Measurements from ENCODE around the gene CRYBG2. TPM values are rescaled to one million over a fixed set of nuclear protein-coding genes. Genes with fewer than 3 reads are reported as not detected.

Gene CRYBG2
- total RNA-seq, 1 experiment from 2014 or later = 21.1 TPM

DNA sequence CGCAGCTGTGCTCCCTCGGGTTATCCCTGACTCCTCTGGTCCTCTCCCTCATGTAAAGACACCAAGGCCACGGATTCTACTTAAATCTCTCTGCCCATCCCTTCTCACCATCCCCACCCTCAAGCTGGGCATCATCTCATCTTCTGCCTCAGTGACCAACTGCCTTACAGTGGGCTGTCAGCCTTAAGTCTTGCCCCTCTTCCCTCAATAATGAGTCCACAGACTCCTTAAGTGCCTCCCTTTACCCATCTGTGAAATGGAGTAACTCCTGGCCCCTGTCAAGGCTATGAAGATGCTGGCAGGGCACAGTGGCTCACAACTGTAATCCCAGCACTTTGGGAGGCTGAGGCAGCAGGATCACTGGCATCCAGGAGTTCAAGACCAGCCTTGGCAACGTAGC, 62.0 kb downstream of the CRYBG2 start:
- ChIA-PET CTCF (interaction anchor here (0.8 to 2.1 kb wide), 3 partner anchors 23 to 30 kb away, joined by 3 to 7 read pairs (median 5); partner anchors contain the start of gene CD52), POLR2A (no interaction called here)
- DNase-seq (ENCODE audit: low spot score) (no peak), ATAC-seq (no peak)
- Mint-ChIP-seq H3K4me1 (peaks cover 16% of the 10 kb centered on the region), H3K36me3 (no peaks in the 10 kb centered on the region), H3K4me3 (no peak overlapping the region), H3K27me3 (ENCODE audit: low read depth) (no peaks in the 10 kb centered on the region; the same call in 1 of the 2 replicates), H3K27ac (no peak overlapping the region), H3K9me3 (no peaks in the 10 kb centered on the region)
- no peak for TF ChIP-seq JAZF1 (CRISPR knock-in tag; IDR thresholded peaks at IDR 0.05)

DNA sequence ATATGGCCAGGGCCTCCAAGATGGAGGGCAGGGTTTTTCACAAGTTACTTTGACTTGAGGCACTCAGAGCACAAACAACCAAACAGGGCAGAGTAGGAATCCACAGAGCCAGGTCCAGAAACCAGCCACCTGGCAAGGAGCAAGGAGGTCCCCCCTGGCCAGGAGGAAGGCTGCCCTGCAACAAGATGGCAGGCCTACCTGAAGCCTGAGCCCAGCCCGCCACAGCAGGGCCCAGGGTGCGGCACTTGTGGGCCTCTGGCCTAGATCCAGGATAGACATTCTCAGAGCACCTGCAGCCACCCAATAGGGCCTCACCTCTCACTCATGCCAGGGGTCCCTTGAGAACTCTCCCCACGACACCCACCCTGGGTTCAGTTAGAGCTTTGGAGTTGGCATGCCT, 62.5 kb downstream of the CRYBG2 start:
- ChIA-PET POLR2A (interaction anchor here (1.7 kb wide), 1 partner anchor 12 kb away, joined by 6 read pairs; the partner anchor contains the start of gene SH3BGRL3), CTCF (interaction anchor here (1.7 to 2.1 kb wide), 3 partner anchors 12 to 30 kb away, joined by 7 to 14 read pairs (median 7); partner anchors contain the start of genes CD52 and SH3BGRL3)
- no peak for ATAC-seq
- H3K27ac Mint-ChIP-seq = no peak overlapping the region; the same call in 1 of the 2 replicates
- no peaks in the 10 kb centered on the region for H3K9me3 Mint-ChIP-seq
- H3K36me3 Mint-ChIP-seq = no peaks in the 10 kb centered on the region
- H3K4me1 Mint-ChIP-seq = peaks cover 16% of the 10 kb centered on the region
- no peak overlapping the region for H3K4me3 Mint-ChIP-seq
- no peaks in the 10 kb centered on the region; the same call in 1 of the 2 replicates for H3K27me3 Mint-ChIP-seq (ENCODE audit: low read depth)
- no peak for DNase-seq (ENCODE audit: low spot score)
- TF ChIP-seq, protein P1, sequence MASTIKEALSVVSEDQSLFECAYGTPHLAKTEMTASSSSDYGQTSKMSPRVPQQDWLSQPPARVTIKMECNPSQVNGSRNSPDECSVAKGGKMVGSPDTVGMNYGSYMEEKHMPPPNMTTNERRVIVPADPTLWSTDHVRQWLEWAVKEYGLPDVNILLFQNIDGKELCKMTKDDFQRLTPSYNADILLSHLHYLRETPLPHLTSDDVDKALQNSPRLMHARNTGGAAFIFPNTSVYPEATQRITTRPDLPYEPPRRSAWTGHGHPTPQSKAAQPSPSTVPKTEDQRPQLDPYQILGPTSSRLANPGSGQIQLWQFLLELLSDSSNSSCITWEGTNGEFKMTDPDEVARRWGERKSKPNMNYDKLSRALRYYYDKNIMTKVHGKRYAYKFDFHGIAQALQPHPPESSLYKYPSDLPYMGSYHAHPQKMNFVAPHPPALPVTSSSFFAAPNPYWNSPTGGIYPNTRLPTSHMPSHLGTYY (CRISPR knock-in tag; IDR thresholded peaks at IDR 0.05) = no peak
- TF ChIP-seq ETV6 (CRISPR knock-in tag; IDR thresholded peaks at IDR 0.05) (no peak), SMAD4 (CRISPR knock-in tag; IDR thresholded peaks at IDR 0.05) (no peak), NFE2L1 (CRISPR knock-in tag; IDR thresholded peaks at IDR 0.05) (no peak), JAZF1 (CRISPR knock-in tag; IDR thresholded peaks at IDR 0.05) (no peak), SOX15 (CRISPR knock-in tag; IDR thresholded peaks at IDR 0.05) (no peak), ZNF138 (CRISPR knock-in tag; conservative IDR thresholded peaks at IDR 0.05) (no peak), ZNF317 (CRISPR knock-in tag; IDR thresholded peaks at IDR 0.05; ENCODE audit: borderline replicate concordance, low read depth) (no peak), OVOL2 (CRISPR knock-in tag; IDR thresholded peaks at IDR 0.05; ENCODE audit: borderline replicate concordance) (no peak), GABPB1 (CRISPR knock-in tag; IDR thresholded peaks at IDR 0.05) (no peak), CREB1 (CRISPR knock-in tag; IDR thresholded peaks at IDR 0.05) (no peak)
- TF ChIP-seq, protein P2, sequence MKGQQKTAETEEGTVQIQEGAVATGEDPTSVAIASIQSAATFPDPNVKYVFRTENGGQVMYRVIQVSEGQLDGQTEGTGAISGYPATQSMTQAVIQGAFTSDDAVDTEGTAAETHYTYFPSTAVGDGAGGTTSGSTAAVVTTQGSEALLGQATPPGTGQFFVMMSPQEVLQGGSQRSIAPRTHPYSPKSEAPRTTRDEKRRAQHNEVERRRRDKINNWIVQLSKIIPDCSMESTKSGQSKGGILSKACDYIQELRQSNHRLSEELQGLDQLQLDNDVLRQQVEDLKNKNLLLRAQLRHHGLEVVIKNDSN (CRISPR knock-in tag; IDR thresholded peaks at IDR 0.05) = no peak
- TF ChIP-seq, protein P3, sequence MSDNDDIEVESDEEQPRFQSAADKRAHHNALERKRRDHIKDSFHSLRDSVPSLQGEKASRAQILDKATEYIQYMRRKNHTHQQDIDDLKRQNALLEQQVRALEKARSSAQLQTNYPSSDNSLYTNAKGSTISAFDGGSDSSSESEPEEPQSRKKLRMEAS (CRISPR knock-in tag; IDR thresholded peaks at IDR 0.05) = no peak
- TF ChIP-seq, protein P4, sequence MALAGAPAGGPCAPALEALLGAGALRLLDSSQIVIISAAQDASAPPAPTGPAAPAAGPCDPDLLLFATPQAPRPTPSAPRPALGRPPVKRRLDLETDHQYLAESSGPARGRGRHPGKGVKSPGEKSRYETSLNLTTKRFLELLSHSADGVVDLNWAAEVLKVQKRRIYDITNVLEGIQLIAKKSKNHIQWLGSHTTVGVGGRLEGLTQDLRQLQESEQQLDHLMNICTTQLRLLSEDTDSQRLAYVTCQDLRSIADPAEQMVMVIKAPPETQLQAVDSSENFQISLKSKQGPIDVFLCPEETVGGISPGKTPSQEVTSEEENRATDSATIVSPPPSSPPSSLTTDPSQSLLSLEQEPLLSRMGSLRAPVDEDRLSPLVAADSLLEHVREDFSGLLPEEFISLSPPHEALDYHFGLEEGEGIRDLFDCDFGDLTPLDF (CRISPR knock-in tag; IDR thresholded peaks at IDR 0.05) = no peak

DNA sequence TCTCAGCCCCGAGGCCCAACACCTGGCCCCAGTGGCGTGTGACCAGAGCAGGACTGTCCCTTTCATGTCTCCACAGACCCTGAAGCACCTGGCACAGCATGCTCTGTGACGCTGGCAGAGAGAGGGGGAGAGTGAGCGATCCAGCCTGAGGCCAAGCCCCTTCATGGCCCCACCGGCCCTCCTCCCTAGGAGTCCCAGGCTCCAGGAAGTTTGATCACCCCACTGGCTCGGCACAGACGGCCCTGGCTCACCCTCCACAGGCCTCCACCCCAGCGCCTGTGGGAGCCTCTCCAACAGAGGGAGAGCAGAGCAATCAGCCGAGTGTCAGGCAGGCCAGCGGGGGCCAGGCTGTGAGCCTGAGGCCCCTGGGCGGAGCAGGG, 63.1 kb downstream of the CRYBG2 start:
- ChIA-PET CTCF (interaction anchor here (0.6 to 2.3 kb wide), 11 partner anchors 9 to 126 kb away, joined by 3 to 14 read pairs (median 6); partner anchors contain the start of genes CATSPER4, CD52, CEP85 and SH3BGRL3), POLR2A (interaction anchor here (1.7 kb wide), 1 partner anchor 12 kb away, joined by 6 read pairs; the partner anchor contains the start of gene SH3BGRL3)
- no peaks in the 10 kb centered on the region for H3K36me3 Mint-ChIP-seq
- H3K4me1 Mint-ChIP-seq = peaks cover 16% of the 10 kb centered on the region
- H3K27ac Mint-ChIP-seq = no peak overlapping the region; the same call in 1 of the 2 replicates
- H3K9me3 Mint-ChIP-seq = no peaks in the 10 kb centered on the region
- H3K27me3 Mint-ChIP-seq (ENCODE audit: low read depth) = no peaks in the 10 kb centered on the region; the same call in 1 of the 2 replicates
- no peak overlapping the region for H3K4me3 Mint-ChIP-seq
- peak; percentile 30 for ATAC-seq
- DNase-seq (ENCODE audit: low spot score) = no peak
- TF ChIP-seq, protein P5, sequence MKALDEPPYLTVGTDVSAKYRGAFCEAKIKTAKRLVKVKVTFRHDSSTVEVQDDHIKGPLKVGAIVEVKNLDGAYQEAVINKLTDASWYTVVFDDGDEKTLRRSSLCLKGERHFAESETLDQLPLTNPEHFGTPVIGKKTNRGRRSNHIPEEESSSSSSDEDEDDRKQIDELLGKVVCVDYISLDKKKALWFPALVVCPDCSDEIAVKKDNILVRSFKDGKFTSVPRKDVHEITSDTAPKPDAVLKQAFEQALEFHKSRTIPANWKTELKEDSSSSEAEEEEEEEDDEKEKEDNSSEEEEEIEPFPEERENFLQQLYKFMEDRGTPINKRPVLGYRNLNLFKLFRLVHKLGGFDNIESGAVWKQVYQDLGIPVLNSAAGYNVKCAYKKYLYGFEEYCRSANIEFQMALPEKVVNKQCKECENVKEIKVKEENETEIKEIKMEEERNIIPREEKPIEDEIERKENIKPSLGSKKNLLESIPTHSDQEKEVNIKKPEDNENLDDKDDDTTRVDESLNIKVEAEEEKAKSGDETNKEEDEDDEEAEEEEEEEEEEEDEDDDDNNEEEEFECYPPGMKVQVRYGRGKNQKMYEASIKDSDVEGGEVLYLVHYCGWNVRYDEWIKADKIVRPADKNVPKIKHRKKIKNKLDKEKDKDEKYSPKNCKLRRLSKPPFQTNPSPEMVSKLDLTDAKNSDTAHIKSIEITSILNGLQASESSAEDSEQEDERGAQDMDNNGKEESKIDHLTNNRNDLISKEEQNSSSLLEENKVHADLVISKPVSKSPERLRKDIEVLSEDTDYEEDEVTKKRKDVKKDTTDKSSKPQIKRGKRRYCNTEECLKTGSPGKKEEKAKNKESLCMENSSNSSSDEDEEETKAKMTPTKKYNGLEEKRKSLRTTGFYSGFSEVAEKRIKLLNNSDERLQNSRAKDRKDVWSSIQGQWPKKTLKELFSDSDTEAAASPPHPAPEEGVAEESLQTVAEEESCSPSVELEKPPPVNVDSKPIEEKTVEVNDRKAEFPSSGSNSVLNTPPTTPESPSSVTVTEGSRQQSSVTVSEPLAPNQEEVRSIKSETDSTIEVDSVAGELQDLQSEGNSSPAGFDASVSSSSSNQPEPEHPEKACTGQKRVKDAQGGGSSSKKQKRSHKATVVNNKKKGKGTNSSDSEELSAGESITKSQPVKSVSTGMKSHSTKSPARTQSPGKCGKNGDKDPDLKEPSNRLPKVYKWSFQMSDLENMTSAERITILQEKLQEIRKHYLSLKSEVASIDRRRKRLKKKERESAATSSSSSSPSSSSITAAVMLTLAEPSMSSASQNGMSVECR (CRISPR knock-in tag; IDR thresholded peaks at IDR 0.05; ENCODE audit: borderline replicate concordance) = no peak
- TF ChIP-seq, protein P4 (CRISPR knock-in tag; IDR thresholded peaks at IDR 0.05) = no peak
- no peak for TF ChIP-seq ZNF219 (CRISPR knock-in tag; IDR thresholded peaks at IDR 0.05; ENCODE audit: borderline replicate concordance)
- no peak for TF ChIP-seq FOXP1 (CRISPR knock-in tag; IDR thresholded peaks at IDR 0.05; ENCODE audit: borderline replicate concordance)
- TF ChIP-seq, protein P6, sequence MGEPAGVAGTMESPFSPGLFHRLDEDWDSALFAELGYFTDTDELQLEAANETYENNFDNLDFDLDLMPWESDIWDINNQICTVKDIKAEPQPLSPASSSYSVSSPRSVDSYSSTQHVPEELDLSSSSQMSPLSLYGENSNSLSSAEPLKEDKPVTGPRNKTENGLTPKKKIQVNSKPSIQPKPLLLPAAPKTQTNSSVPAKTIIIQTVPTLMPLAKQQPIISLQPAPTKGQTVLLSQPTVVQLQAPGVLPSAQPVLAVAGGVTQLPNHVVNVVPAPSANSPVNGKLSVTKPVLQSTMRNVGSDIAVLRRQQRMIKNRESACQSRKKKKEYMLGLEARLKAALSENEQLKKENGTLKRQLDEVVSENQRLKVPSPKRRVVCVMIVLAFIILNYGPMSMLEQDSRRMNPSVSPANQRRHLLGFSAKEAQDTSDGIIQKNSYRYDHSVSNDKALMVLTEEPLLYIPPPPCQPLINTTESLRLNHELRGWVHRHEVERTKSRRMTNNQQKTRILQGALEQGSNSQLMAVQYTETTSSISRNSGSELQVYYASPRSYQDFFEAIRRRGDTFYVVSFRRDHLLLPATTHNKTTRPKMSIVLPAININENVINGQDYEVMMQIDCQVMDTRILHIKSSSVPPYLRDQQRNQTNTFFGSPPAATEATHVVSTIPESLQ (CRISPR knock-in tag; IDR thresholded peaks at IDR 0.05) = no peak
- TF ChIP-seq, protein P7, sequence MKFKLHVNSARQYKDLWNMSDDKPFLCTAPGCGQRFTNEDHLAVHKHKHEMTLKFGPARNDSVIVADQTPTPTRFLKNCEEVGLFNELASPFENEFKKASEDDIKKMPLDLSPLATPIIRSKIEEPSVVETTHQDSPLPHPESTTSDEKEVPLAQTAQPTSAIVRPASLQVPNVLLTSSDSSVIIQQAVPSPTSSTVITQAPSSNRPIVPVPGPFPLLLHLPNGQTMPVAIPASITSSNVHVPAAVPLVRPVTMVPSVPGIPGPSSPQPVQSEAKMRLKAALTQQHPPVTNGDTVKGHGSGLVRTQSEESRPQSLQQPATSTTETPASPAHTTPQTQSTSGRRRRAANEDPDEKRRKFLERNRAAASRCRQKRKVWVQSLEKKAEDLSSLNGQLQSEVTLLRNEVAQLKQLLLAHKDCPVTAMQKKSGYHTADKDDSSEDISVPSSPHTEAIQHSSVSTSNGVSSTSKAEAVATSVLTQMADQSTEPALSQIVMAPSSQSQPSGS (CRISPR knock-in tag; IDR thresholded peaks at IDR 0.05; ENCODE audit: borderline replicate concordance, low read depth) = no peak

All from WTC11 (cell line).